ENCODE measurements around the gene SPOPL. TPM values are rescaled to one million over a fixed set of nuclear protein-coding genes. Genes with fewer than 3 reads are reported as not detected.

SPOPL gene
- total RNA-seq, 1 experiment from 2014 or later, result 20.3 TPM

GRCh38 chr2:138615257-138615656, 113.7 kb downstream of the SPOPL start:
- POLR2A ChIA-PET (ENCODE audit: low non-redundant PET), result no interaction called here
- intact Hi-C loops (cut with micrococcal nuclease; ENCODE audit: unreplicated experiment), result no loop called here
- no TSS peak for BruUV-seq (replicated peaks)
- no peak for DNase-seq (ENCODE audit: low spot score)
- Histone ChIP-seq H3K4me3 (ENCODE audit: low read depth, low read length, poor library complexity, severe bottlenecking) (no peak overlapping the region), H3K9me3 (ENCODE audit: low read depth, low read length, poor library complexity, severe bottlenecking) (no peaks in the 10 kb centered on the region), H3K27ac (ENCODE audit: low read depth, low read length, poor library complexity, severe bottlenecking) (no peak overlapping the region), H3K4me1 (ENCODE audit: insufficient read depth, low read length, poor library complexity, severe bottlenecking) (no peaks in the 10 kb centered on the region), H3K36me3 (ENCODE audit: insufficient read depth, low read length, poor library complexity, severe bottlenecking) (no peaks in the 10 kb centered on the region), H3K27me3 (replicated peaks; ENCODE audit: insufficient read depth, low read depth, low read length, poor library complexity) (peaks cover 3% of the 10 kb centered on the region)
- CTCF ChIA-PET, result no interaction called here
- TF ChIP-seq EZH2 (IDR thresholded peaks at IDR 0.05; ENCODE audit: borderline replicate concordance, low read depth, low read length, poor library complexity, severe bottlenecking) (no peak), CTCF (conservative IDR thresholded peaks at IDR 0.05; ENCODE audit: low read depth, low read length) (no peak)

GRCh38 chr2:138617026-138617425, 115.5 kb downstream of the SPOPL start:
- H3K4me1 ChIP-seq (ENCODE audit: insufficient read depth, low read length, poor library complexity, severe bottlenecking), result no peaks in the 10 kb centered on the region
- POLR2A ChIA-PET (ENCODE audit: low non-redundant PET), result interaction anchor here (0.6 kb wide), 1 partner anchor 593 kb away, joined by 3 read pairs; no protein-coding TSS in a partner anchor
- no peaks in the 10 kb centered on the region for H3K9me3 ChIP-seq (ENCODE audit: low read depth, low read length, poor library complexity, severe bottlenecking)
- no peaks in the 10 kb centered on the region for H3K36me3 ChIP-seq (ENCODE audit: insufficient read depth, low read length, poor library complexity, severe bottlenecking)
- no peak for TF ChIP-seq CTCF (conservative IDR thresholded peaks at IDR 0.05; ENCODE audit: low read depth, low read length)
- no peak for TF ChIP-seq EZH2 (IDR thresholded peaks at IDR 0.05; ENCODE audit: borderline replicate concordance, low read depth, low read length, poor library complexity, severe bottlenecking)
- CTCF ChIA-PET, result no interaction called here
- DNase-seq (ENCODE audit: low spot score), result no peak
- intact Hi-C loops (cut with micrococcal nuclease; ENCODE audit: unreplicated experiment), result no loop called here
- peaks cover 3% of the 10 kb centered on the region for H3K27me3 ChIP-seq (replicated peaks; ENCODE audit: insufficient read depth, low read depth, low read length, poor library complexity)
- BruUV-seq (replicated peaks), result no TSS peak
- no peak overlapping the region for H3K4me3 ChIP-seq (ENCODE audit: low read depth, low read length, poor library complexity, severe bottlenecking)
- H3K27ac ChIP-seq (ENCODE audit: low read depth, low read length, poor library complexity, severe bottlenecking), result no peak overlapping the region

- H3K9me3 ChIP-seq (ENCODE audit: low read depth, low read length, poor library complexity, severe bottlenecking), result no peaks in the 10 kb centered on the region
- no peaks in the 10 kb centered on the region for H3K36me3 ChIP-seq (ENCODE audit: insufficient read depth, low read length, poor library complexity, severe bottlenecking)
- no peak overlapping the region for H3K27ac ChIP-seq (ENCODE audit: low read depth, low read length, poor library complexity, severe bottlenecking)
- POLR2A ChIA-PET (ENCODE audit: low non-redundant PET), result no interaction called here
- TF ChIP-seq EZH2 (IDR thresholded peaks at IDR 0.05; ENCODE audit: borderline replicate concordance, low read depth, low read length, poor library complexity, severe bottlenecking) (no peak), CTCF (conservative IDR thresholded peaks at IDR 0.05; ENCODE audit: low read depth, low read length) (no peak)
- CTCF ChIA-PET, result no interaction called here
- peaks cover 3% of the 10 kb centered on the region for H3K27me3 ChIP-seq (replicated peaks; ENCODE audit: insufficient read depth, low read depth, low read length, poor library complexity)
- no TSS peak for BruUV-seq (replicated peaks)
- intact Hi-C loops (cut with micrococcal nuclease; ENCODE audit: unreplicated experiment), result no loop called here
- H3K4me1 ChIP-seq (ENCODE audit: insufficient read depth, low read length, poor library complexity, severe bottlenecking), result no peaks in the 10 kb centered on the region
- DNase-seq (ENCODE audit: low spot score), result no peak
- no peak overlapping the region for H3K4me3 ChIP-seq (ENCODE audit: low read depth, low read length, poor library complexity, severe bottlenecking)
Measured at GRCh38 chr2:138618971-138619370, 117.4 kb downstream of the SPOPL start.
